Panc1 (cell line): Measurements from ENCODE around the gene PTPN1. TPM values are rescaled to one million over a fixed set of nuclear protein-coding genes. Genes with fewer than 3 reads are reported as not detected.

Experiments
- ATAC-seq: fragments of 200-7000 bp; cut with Tn5 transposase; 2 replicates; pipeline ENCODE4 v1.9.1; 2020; ENCODE audit warnings: mild to moderate bottlenecking, moderate library complexity
- BruUV-seq: library from RNA; stranded (reverse); fragments of 400-500 nt; replicated peaks from 2 replicates; lab custom pipeline; 2021; lab: Mats Ljungman, UMichigan
- CTCF ChIA-PET: fragments of 300-600 bp; sonication (Branson Sonifier 250); formaldehyde crosslinking; loops from one replicate; lab custom pipeline; 2022; ENCODE audit warnings: antibody characterized with exemption; lab: Charles Lee
- POLR2A ChIA-PET: fragments of 300-600 bp; sonication (Branson Sonifier 250); formaldehyde crosslinking; loops from one replicate; lab custom pipeline; 2022; ENCODE audit warnings: antibody characterized with exemption; lab: Charles Lee
- DNase-seq: peaks from one replicate; pipeline ENCODE4 v3.0.0-alpha.2; 2010; ENCODE audit warnings: low read depth, low spot score
- H3K27ac ChIP-seq: 2 replicates; pipeline ENCODE4 v1.5.1; 2011; ENCODE audit warnings: mild to moderate bottlenecking, low read length, inconsistent platforms
- H3K27me3 ChIP-seq: fragments of 200-500 bp; sonication (Bioruptor generic); 2 replicates; pipeline ENCODE4 v1.6.0; 2014; ENCODE audit warnings: low read length, inconsistent platforms; ENCODE audit not compliant: control insufficient read depth, insufficient read depth
- H3K36me3 ChIP-seq: fragments of 200-500 bp; sonication (Bioruptor generic); 2 replicates; pipeline ENCODE4 v1.5.1; 2014; ENCODE audit warnings: inconsistent platforms, mild to moderate bottlenecking, low read length, moderate library complexity; ENCODE audit not compliant: control insufficient read depth, insufficient read depth
- H3K4me1 ChIP-seq: 2 replicates; pipeline ENCODE4 v1.5.1; 2011; ENCODE audit warnings: inconsistent platforms, mild to moderate bottlenecking, low read length, moderate library complexity; ENCODE audit not compliant: control insufficient read depth, insufficient read depth
- H3K4me3 ChIP-seq, 2 experiments: 2 replicates each; pipeline ENCODE4 v1.5.1; 2011 to 2012; ENCODE audit warnings: low read depth in 2 of 2, low read length in 2 of 2, mild to moderate bottlenecking in 2 of 2, inconsistent platforms in 1 of 2, moderate library complexity in 1 of 2
- H3K9me3 ChIP-seq: fragments of 200-500 bp; sonication (Bioruptor generic); 2 replicates; pipeline ENCODE4 v1.5.1; 2014; ENCODE audit warnings: low read depth, mild to moderate bottlenecking, inconsistent platforms, low read length, moderate library complexity; ENCODE audit not compliant: control insufficient read depth, insufficient read depth
- CTCF ChIP-seq: fragments of 450-650 bp; IDR thresholded peaks from 2 replicates; pipeline ENCODE4 v1.5.1; 2017; ENCODE audit warnings: mild to moderate bottlenecking
- POLR2AphosphoS5 ChIP-seq: IDR thresholded peaks from 2 replicates; pipeline ENCODE4 v1.6.1; 2012; ENCODE audit warnings: mild to moderate bottlenecking, low read depth, low read length, moderate library complexity
- REST ChIP-seq, 2 experiments: IDR thresholded peaks; 2 replicates each; pipeline ENCODE4 v1.6.1; 2011 to 2012; ENCODE audit warnings: low read depth in 2 of 2, control low read depth in 1 of 2, low read length in 1 of 2, mild to moderate bottlenecking in 1 of 2, moderate library complexity in 1 of 2; ENCODE audit not compliant: insufficient read depth in 1 of 2
- SIN3A ChIP-seq: IDR thresholded peaks from 2 replicates; pipeline ENCODE4 v1.6.1; 2012; ENCODE audit warnings: low read depth, mild to moderate bottlenecking, low read length, moderate library complexity, borderline replicate concordance; ENCODE audit not compliant: insufficient read depth
- TCF7L2 ChIP-seq: IDR thresholded peaks from 2 replicates; pipeline ENCODE4 v1.6.1; 2011; ENCODE audit warnings: mild to moderate bottlenecking, low read depth, low read length, inconsistent platforms
- in situ Hi-C: cut with HindIII; loops from 2 replicates; pipeline ENCODE4 v1.10.0; 2016; ENCODE audit warnings: low sequenced_read_pairs, low pct_unique_long_range_greater_than_20kb
- intact Hi-C: fragments of 100-400 bp; cut with micrococcal nuclease; formaldehyde crosslinking; loops from one replicate; pipeline ENCODE4 v1.10.0; 2022; ENCODE audit not compliant: unreplicated experiment
- total RNA-seq: library from RNA; stranded (reverse); gene quantifications from one replicate; pipeline ENCODE4 v1.2.1, GENCODE V29; 2021; ENCODE audit not compliant: unreplicated experiment

Gene PTPN1
- total RNA-seq, 1 experiment from 2014 or later = 42.2 TPM

- H3K9me3 ChIP-seq = no peaks in the 10 kb centered on the region
- H3K27me3 ChIP-seq = no peaks in the 10 kb centered on the region
- peaks cover 60% of the 10 kb centered on the region for H3K4me1 ChIP-seq
- in situ Hi-C loops = no loop called here
- H3K4me3 ChIP-seq = peak overlapping the region in 1 of 2 experiments; percentile 12; a peak in 2 of 4 replicates
- DNase-seq = no peak
- ChIA-PET POLR2A (interaction anchor here (0.6 kb wide), 1 partner anchor 21 kb away, joined by 3 read pairs; no protein-coding TSS in a partner anchor), CTCF (no interaction called here)
- H3K36me3 ChIP-seq = no peaks in the 10 kb centered on the region
- intact Hi-C loops = no loop called here
- peak overlapping the region; percentile 88 for H3K27ac ChIP-seq
- peak; percentile 90 for ATAC-seq
- TF ChIP-seq REST (IDR thresholded peaks at IDR 0.05; ENCODE audit: insufficient read depth in 1 of 2, low read depth in 2 of 2, low read length in 1 of 2) (no peak), POLR2AphosphoS5 (peak; percentile 33; the same call in 1 of the 2 replicates), CTCF (no peak), SIN3A (no peak), TCF7L2 (peak; percentile 98)
- no TSS peak for BruUV-seq
These were observed 30.7 kb downstream of the PTPN1 start for GRCh38 chr20:50540620-50541605.

GRCh38 chr20:50541606-50542041 is 31.4 kb downstream of the PTPN1 start:
- intact Hi-C loops = no loop called here
- POLR2A ChIA-PET = interaction anchor here (0.6 kb wide), 1 partner anchor 20 kb away, joined by 3 read pairs; no protein-coding TSS in a partner anchor
- H3K4me1 ChIP-seq = peaks cover 62% of the 10 kb centered on the region

More at GRCh38 chr20:50541606-50542041, 31.4 kb downstream of the PTPN1 start:
- in situ Hi-C loops = no loop called here
- ATAC-seq = peak; percentile 46
- Histone ChIP-seq H3K27ac (peak overlapping the region; percentile 88), H3K4me3 (no peak overlapping the region), H3K27me3 (no peaks in the 10 kb centered on the region), H3K36me3 (no peaks in the 10 kb centered on the region), H3K9me3 (no peaks in the 10 kb centered on the region)
- TF ChIP-seq SIN3A = no peak
- no peak for TF ChIP-seq CTCF
- TF ChIP-seq REST (IDR thresholded peaks at IDR 0.05; ENCODE audit: insufficient read depth in 1 of 2, low read depth in 2 of 2, low read length in 1 of 2) = no peak
- TF ChIP-seq POLR2AphosphoS5 = no peak
- TF ChIP-seq TCF7L2 = no peak
- no peak for DNase-seq
- CTCF ChIA-PET = interaction anchor here (0.5 kb wide), 1 partner anchor 18 kb away, joined by 9 read pairs; no protein-coding TSS in a partner anchor
- no TSS peak for BruUV-seq
